A549 (cell line): ENCODE results near the gene BLCAP. TPM values are rescaled to one million over a fixed set of nuclear protein-coding genes. Genes with fewer than 3 reads are reported as not detected.

Experiments
- ATAC-seq, 2 experiments: fragments of 200-7000 bp in 1 of 2; fragments of >200 bp in 1 of 2; cut with Nextera tagmentation in 1 of 2; cut with Tn5 transposase in 1 of 2; 3 replicates each; pipeline versions ENCODE4 v1.8.0 to v1.9.1; 2018 to 2020; ENCODE audit warnings: mild to moderate bottlenecking in 1 of 2, moderate library complexity in 1 of 2
- CTCF ChIA-PET: fragments of 300-600 bp; sonication (Branson Sonifier 250); formaldehyde crosslinking; extraction: SDS; loops from one replicate; lab custom pipeline; 2021; ENCODE audit warnings: antibody characterized with exemption, inconsistent platforms; lab: Yijun Ruan, JAX
- POLR2A ChIA-PET: fragments of 350-600 bp; formaldehyde crosslinking; extraction: SDS; loops from one replicate; lab custom pipeline; 2021; ENCODE audit warnings: antibody characterized with exemption, inconsistent platforms; lab: Yijun Ruan, JAX
- DNase-seq, 2 experiments: peaks; one replicate each; pipeline versions ENCODE4 v3.0.0 to v3.0.0-alpha.2; 2011 to 2016; ENCODE audit warnings: low read depth in 1 of 2, low spot score in 1 of 2
- FAIRE-seq: peaks from 2 replicates; lab custom pipeline; 2011; peaks lifted over from hg19 to GRCh38; lab: Jason Lieb, UNC
- H3K27ac ChIP-seq, 2 experiments: fragments of >200 bp; sonication (Bioruptor Twin); formaldehyde crosslinking; 3 replicates each; pipeline ENCODE4 v1.5.1; 2016 to 2017
- H3K4me1 ChIP-seq: fragments of >200 bp; sonication (Bioruptor Twin); formaldehyde crosslinking; 3 replicates; pipeline ENCODE4 v1.6.1; 2016
- H3K4me2 ChIP-seq: fragments of >200 bp; sonication (Bioruptor Twin); formaldehyde crosslinking; 3 replicates; pipeline ENCODE4 v1.6.1; 2016
- H3K4me3 ChIP-seq: fragments of >200 bp; sonication (Bioruptor Twin); formaldehyde crosslinking; 3 replicates; pipeline ENCODE4 v1.5.1; 2016
- H3K9me3 ChIP-seq: fragments of >200 bp; sonication (Bioruptor Twin); formaldehyde crosslinking; 3 replicates; pipeline ENCODE4 v1.6.1; 2016
- ATOH8 ChIP-seq: fragments of 250-450 bp; sonication (Bioruptor Pico); IDR thresholded peaks from 2 replicates; pipeline ENCODE4 v1.5.0; 2020; ENCODE audit warnings: low read depth, mild to moderate bottlenecking, moderate library complexity
- CHD2 ChIP-seq: fragments of 150-350 bp; IDR thresholded peaks from 2 replicates; pipeline ENCODE4 v1.6.1; 2014; ENCODE audit warnings: low read length; ENCODE audit not compliant: partially characterized antibody
- CHD4 ChIP-seq: fragments of 200-600 bp; sonication (generic); IDR thresholded peaks from 2 replicates; pipeline ENCODE4 v1.6.1; 2016; ENCODE audit warnings: antibody characterized with exemption, mild to moderate bottlenecking, borderline replicate concordance
- FOSB ChIP-seq: fragments of 250-450 bp; sonication (Bioruptor Pico); IDR thresholded peaks from 2 replicates; pipeline ENCODE4 v1.5.0; 2020; ENCODE audit warnings: mild to moderate bottlenecking, moderate library complexity
- FOXS1 ChIP-seq: fragments of 250-450 bp; sonication (Bioruptor Pico); IDR thresholded peaks from 2 replicates; pipeline ENCODE4 v1.5.0; 2020; ENCODE audit warnings: mild to moderate bottlenecking, moderate library complexity
- HMGXB4 ChIP-seq: fragments of 250-450 bp; sonication (Bioruptor Pico); IDR thresholded peaks from 2 replicates; pipeline ENCODE4 v1.5.0; 2021; ENCODE audit warnings: mild to moderate bottlenecking, moderate library complexity, borderline replicate concordance
- KDM1A ChIP-seq: fragments of 200-600 bp; sonication (generic); IDR thresholded peaks from 2 replicates; pipeline ENCODE4 v1.6.1; 2016; ENCODE audit warnings: low read depth, mild to moderate bottlenecking
- MAFK ChIP-seq: fragments of 450-650 bp; IDR thresholded peaks from 2 replicates; pipeline ENCODE4 v1.6.1; 2014; ENCODE audit not compliant: partially characterized antibody
- NFE2L2 ChIP-seq: fragments of 150-350 bp; conservative IDR thresholded peaks from 2 replicates; pipeline ENCODE4 v1.6.1; 2014; ENCODE audit warnings: low read length
- POLR2A ChIP-seq: IDR thresholded peaks from 2 replicates; pipeline ENCODE4 v1.6.1; 2012; ENCODE audit warnings: mild to moderate bottlenecking, low read length
- RARB ChIP-seq: fragments of 250-450 bp; sonication (Bioruptor Pico); IDR thresholded peaks from 2 replicates; pipeline ENCODE4 v1.8.0; 2021; ENCODE audit warnings: mild to moderate bottlenecking, moderate library complexity
- RFX5 ChIP-seq: fragments of 450-650 bp; IDR thresholded peaks from 2 replicates; pipeline ENCODE4 v1.7.1; 2014; ENCODE audit warnings: antibody characterized with exemption, mild to moderate bottlenecking, moderate library complexity
- RNF2 ChIP-seq: fragments of 200-600 bp; sonication (generic); IDR thresholded peaks from 2 replicates; pipeline ENCODE4 v1.6.1; 2016; ENCODE audit warnings: low read depth, mild to moderate bottlenecking, antibody characterized with exemption, moderate library complexity, borderline replicate concordance
- SREBF2 ChIP-seq: fragments of 450-650 bp; IDR thresholded peaks from 2 replicates; pipeline ENCODE4 v1.6.1; 2014; ENCODE audit warnings: mild to moderate bottlenecking, moderate library complexity
- TFCP2L1 ChIP-seq: fragments of 250-450 bp; sonication (Bioruptor Pico); IDR thresholded peaks from 2 replicates; pipeline ENCODE4 v1.5.0; 2021; ENCODE audit warnings: mild to moderate bottlenecking
- TP53 ChIP-seq: fragments of 250-450 bp; sonication (Bioruptor Pico); IDR thresholded peaks from 2 replicates; pipeline ENCODE4 v1.5.0; 2021; ENCODE audit warnings: mild to moderate bottlenecking, moderate library complexity
- ZFP36 ChIP-seq: fragments of 450-650 bp; IDR thresholded peaks from 2 replicates; pipeline ENCODE4 v1.6.1; 2014; ENCODE audit warnings: borderline replicate concordance; ENCODE audit not compliant: partially characterized antibody
- ZNF302 ChIP-seq: fragments of 250-450 bp; sonication (Bioruptor Pico); IDR thresholded peaks from 2 replicates; pipeline ENCODE4 v1.9.0; 2021; ENCODE audit warnings: inconsistent platforms, mild to moderate bottlenecking, moderate library complexity
- ZSCAN20 ChIP-seq: fragments of 250-450 bp; sonication (Bioruptor Pico); IDR thresholded peaks from 2 replicates; pipeline ENCODE4 v1.8.0; 2022; ENCODE audit warnings: mild to moderate bottlenecking, moderate library complexity
- WGBS: methylation state at CpG from one replicate; pipeline ENCODE4 v1.1.6; 2017; ENCODE audit errors: missing lambda C conversion rate; 5-methylcytosine and 5-hydroxymethylcytosine counted together
- polyA plus RNA-seq, 4 experiments: library from polyadenylated mRNA; depleted of rRNA in 3 of 4; stranded (reverse); fragments of >200 nt; fragmentation: RNase III in 1 of 4; extraction: RNeasy Plus Mini Kit Qiagen cat#74134 plus additional on column Dnase treatment in 1 of 4; gene quantifications; 2 replicates in 3 of 4; 3 replicates in 1 of 4; pipeline ENCODE4 v1.2.3, GENCODE V29; 2011 to 2017
- TF ChIP-seq, protein P1 (sequence below): fragments of >200 bp; sonication (Bioruptor Twin); formaldehyde crosslinking; IDR thresholded peaks from 3 replicates; pipeline ENCODE4 v1.5.1; 2016
- TF ChIP-seq, protein P2 (sequence below): fragments of >200 bp; sonication (Bioruptor Twin); formaldehyde crosslinking; IDR thresholded peaks from 2 replicates; pipeline ENCODE4 v1.6.1; 2016
- TF ChIP-seq, protein P3 (sequence below): fragments of 150-350 bp; IDR thresholded peaks from 2 replicates; pipeline ENCODE4 v1.6.1; 2014; ENCODE audit warnings: low read depth, mild to moderate bottlenecking, low read length

BLCAP gene
- polyA plus RNA-seq, 2 of the 4 experiments (the other 2 are of a cell fraction): 30.3 to 49.0 TPM

DNA sequence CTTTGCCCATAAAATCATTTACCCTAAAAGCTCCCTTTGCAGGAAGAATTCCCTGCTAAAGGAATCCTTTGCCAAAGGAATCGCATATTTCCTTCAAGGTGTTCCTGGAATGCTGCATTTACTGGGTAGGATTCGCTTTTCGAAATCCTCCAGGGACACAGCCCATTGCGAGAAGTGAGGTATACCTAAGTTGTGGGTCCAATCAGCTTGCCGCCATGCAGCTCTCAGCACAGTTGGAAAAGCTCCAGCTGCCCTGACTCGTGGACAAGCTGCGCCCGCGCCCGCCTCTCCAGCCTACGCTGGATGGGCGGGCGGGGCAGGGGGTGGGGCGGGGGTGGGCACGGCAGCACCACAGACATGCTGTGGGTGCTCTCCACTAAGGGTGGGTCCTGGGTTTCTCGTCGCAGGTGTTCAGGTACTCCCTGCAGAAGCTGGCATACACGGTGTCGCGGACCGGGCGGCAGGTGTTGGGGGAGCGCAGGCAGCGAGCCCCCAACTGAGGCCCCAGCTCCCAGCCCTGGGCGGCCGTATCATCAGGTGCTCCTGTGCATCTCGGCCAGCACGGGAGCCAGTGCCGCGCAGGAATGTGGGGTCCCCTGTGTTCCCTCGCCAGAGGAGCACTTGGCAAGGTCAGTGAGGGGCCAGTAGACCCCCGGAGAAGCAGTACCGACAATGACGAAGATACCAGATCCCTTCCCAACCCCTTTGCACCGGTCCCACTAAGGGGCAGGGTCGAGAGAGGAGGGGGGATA is 5.2 kb downstream of the BLCAP start:
- H3K9me3 ChIP-seq: no peaks in the 10 kb centered on the region
- ChIA-PET CTCF (interaction anchor here (0.6 to 1.9 kb wide), 6 partner anchors 11 to 240 kb away, joined by 3 to 5 read pairs (median 4); no protein-coding TSS in a partner anchor), POLR2A (no interaction called here)
- no peak for ATAC-seq
- DNase-seq: no peak
- H3K27ac ChIP-seq: no peak overlapping the region
- FAIRE-seq: no peak
- H3K4me1 ChIP-seq: peaks cover 26% of the 10 kb centered on the region
- TF ChIP-seq KDM1A (no peak), RNF2 (no peak), POLR2A (no peak), FOSB (CRISPR knock-in tag) (no peak), RFX5 (no peak), HMGXB4 (CRISPR knock-in tag) (no peak), TFCP2L1 (CRISPR knock-in tag) (no peak)
- H3K4me2 ChIP-seq: no peak overlapping the region
- no peak overlapping the region for H3K4me3 ChIP-seq
- 93% methylated on average over 26 of the region's 36 CpGs for WGBS

- DNase-seq (no peak), ATAC-seq (no peak), FAIRE-seq (no peak)
- CTCF ChIA-PET: interaction anchor here (0.6 to 1.8 kb wide), 4 partner anchors 18 to 349 kb away, joined by 3 to 4 read pairs (median 3); no protein-coding TSS in a partner anchor
- Histone ChIP-seq H3K9me3 (no peaks in the 10 kb centered on the region), H3K4me3 (no peak within 1 kb of the TSS), H3K27ac (no peak within 1 kb of the TSS), H3K4me1 (peaks cover 23% of the 10 kb centered on the region), H3K4me2 (no peak within 1 kb of the TSS)
- TF ChIP-seq CHD2 (no peak), MAFK (no peak), RARB (CRISPR knock-in tag) (no peak), HMGXB4 (CRISPR knock-in tag) (no peak), ZNF302 (CRISPR knock-in tag) (no peak), TFCP2L1 (CRISPR knock-in tag) (no peak), ZFP36 (no peak), FOXS1 (CRISPR knock-in tag) (no peak), CHD4 (no peak), TP53 (CRISPR knock-in tag) (no peak), POLR2A (no peak), SREBF2 (no peak), ZSCAN20 (CRISPR knock-in tag) (no peak), NFE2L2 (no peak), RFX5 (no peak), ATOH8 (no peak)
- TF ChIP-seq, protein P1, sequence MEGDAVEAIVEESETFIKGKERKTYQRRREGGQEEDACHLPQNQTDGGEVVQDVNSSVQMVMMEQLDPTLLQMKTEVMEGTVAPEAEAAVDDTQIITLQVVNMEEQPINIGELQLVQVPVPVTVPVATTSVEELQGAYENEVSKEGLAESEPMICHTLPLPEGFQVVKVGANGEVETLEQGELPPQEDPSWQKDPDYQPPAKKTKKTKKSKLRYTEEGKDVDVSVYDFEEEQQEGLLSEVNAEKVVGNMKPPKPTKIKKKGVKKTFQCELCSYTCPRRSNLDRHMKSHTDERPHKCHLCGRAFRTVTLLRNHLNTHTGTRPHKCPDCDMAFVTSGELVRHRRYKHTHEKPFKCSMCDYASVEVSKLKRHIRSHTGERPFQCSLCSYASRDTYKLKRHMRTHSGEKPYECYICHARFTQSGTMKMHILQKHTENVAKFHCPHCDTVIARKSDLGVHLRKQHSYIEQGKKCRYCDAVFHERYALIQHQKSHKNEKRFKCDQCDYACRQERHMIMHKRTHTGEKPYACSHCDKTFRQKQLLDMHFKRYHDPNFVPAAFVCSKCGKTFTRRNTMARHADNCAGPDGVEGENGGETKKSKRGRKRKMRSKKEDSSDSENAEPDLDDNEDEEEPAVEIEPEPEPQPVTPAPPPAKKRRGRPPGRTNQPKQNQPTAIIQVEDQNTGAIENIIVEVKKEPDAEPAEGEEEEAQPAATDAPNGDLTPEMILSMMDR: no peak
- TF ChIP-seq, protein P2, sequence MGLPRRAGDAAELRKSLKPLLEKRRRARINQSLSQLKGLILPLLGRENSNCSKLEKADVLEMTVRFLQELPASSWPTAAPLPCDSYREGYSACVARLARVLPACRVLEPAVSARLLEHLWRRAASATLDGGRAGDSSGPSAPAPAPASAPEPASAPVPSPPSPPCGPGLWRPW: no peak
- TF ChIP-seq, protein P3, sequence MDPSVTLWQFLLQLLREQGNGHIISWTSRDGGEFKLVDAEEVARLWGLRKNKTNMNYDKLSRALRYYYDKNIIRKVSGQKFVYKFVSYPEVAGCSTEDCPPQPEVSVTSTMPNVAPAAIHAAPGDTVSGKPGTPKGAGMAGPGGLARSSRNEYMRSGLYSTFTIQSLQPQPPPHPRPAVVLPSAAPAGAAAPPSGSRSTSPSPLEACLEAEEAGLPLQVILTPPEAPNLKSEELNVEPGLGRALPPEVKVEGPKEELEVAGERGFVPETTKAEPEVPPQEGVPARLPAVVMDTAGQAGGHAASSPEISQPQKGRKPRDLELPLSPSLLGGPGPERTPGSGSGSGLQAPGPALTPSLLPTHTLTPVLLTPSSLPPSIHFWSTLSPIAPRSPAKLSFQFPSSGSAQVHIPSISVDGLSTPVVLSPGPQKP: no peak
- POLR2A ChIA-PET: interaction anchor here (0.7 kb wide), 1 partner anchor 250 kb away, joined by 4 read pairs; no protein-coding TSS in a partner anchor
- WGBS: 97% methylated on average over 69 of the region's 69 CpGs
Measured at GRCh38 chr20:37521061-37521771, 6.5 kb downstream of the BLCAP start, which contains the start of gene NNAT. Gene NNAT, plus strand, starts transcription at chr20:37521250. Its CDS starts 82 bp downstream, at chr20:37521332.
